WTC11 (cell line): Measurements from ENCODE around the gene KCND1. TPM values are rescaled to one million over a fixed set of nuclear protein-coding genes. Genes with fewer than 3 reads are reported as not detected.

Experiments used
- ATAC-seq: fragments of 200-7000 bp; cut with Tn5 transposase; 2 replicates; pipeline ENCODE4 v1.10.0; 2021; ENCODE audit warnings: mild to moderate bottlenecking, moderate library complexity
- CTCF ChIA-PET: fragments of 300-600 bp; sonication (Branson Sonifier 250); formaldehyde crosslinking; loops from one replicate; lab custom pipeline; 2021; ENCODE audit warnings: antibody characterized with exemption; lab: Charles Lee
- POLR2A ChIA-PET: fragments of 350-600 bp; sonication (Branson Sonifier 250); formaldehyde crosslinking; loops from one replicate; lab custom pipeline; 2021; ENCODE audit warnings: antibody characterized with exemption; lab: Charles Lee
- DNase-seq: peaks from one replicate; pipeline ENCODE4 v3.0.0; 2021; ENCODE audit warnings: low spot score
- H3K27ac Mint-ChIP-seq: 2 replicates; pipeline ENCODE4 v1.8.0; 2021; ENCODE audit warnings: mixed read lengths
- H3K27me3 Mint-ChIP-seq: 2 replicates; pipeline ENCODE4 v1.8.0; 2021; ENCODE audit warnings: low read depth, mild to moderate bottlenecking, moderate library complexity, mixed read lengths
- H3K36me3 Mint-ChIP-seq: 2 replicates; pipeline ENCODE4 v1.8.0; 2021; ENCODE audit warnings: mixed read lengths
- H3K4me1 Mint-ChIP-seq: 2 replicates; pipeline ENCODE4 v1.8.0; 2022; ENCODE audit warnings: mixed read lengths
- H3K4me3 Mint-ChIP-seq: 2 replicates; pipeline ENCODE4 v1.8.0; 2021; ENCODE audit warnings: mild to moderate bottlenecking, moderate library complexity, mixed read lengths
- H3K9me3 Mint-ChIP-seq: 2 replicates; pipeline ENCODE4 v1.8.0; 2021; ENCODE audit warnings: mixed read lengths
- AR ChIP-seq: fragments of 250-450 bp; sonication (Bioruptor Pico); IDR thresholded peaks from 2 replicates; pipeline ENCODE4 v1.9.0; 2021; ENCODE audit warnings: mild to moderate bottlenecking
- ARID4B ChIP-seq: sonication (generic); formaldehyde crosslinking; IDR thresholded peaks from 2 replicates; pipeline ENCODE4 v1.8.0; 2023; ENCODE audit warnings: missing genetic modification reagents, mild to moderate bottlenecking, borderline replicate concordance
- CBFB ChIP-seq: sonication (generic); formaldehyde crosslinking; IDR thresholded peaks from 2 replicates; pipeline ENCODE4 v1.8.1; 2022; ENCODE audit warnings: mild to moderate bottlenecking, low read depth, missing genetic modification reagents
- E2F1 ChIP-seq: sonication (generic); formaldehyde crosslinking; IDR thresholded peaks from 2 replicates; pipeline ENCODE4 v1.8.0; 2022; ENCODE audit warnings: mild to moderate bottlenecking, missing genetic modification reagents
- E2F4 ChIP-seq: sonication (generic); formaldehyde crosslinking; IDR thresholded peaks from 2 replicates; pipeline ENCODE4 v1.8.1; 2022; ENCODE audit warnings: low read depth, mild to moderate bottlenecking, moderate library complexity, missing genetic modification reagents, borderline replicate concordance
- FOXK1 ChIP-seq: sonication (generic); formaldehyde crosslinking; IDR thresholded peaks from 2 replicates; pipeline ENCODE4 v1.8.0; 2022; ENCODE audit warnings: mild to moderate bottlenecking, moderate library complexity, missing genetic modification reagents
- JUN ChIP-seq: sonication (generic); formaldehyde crosslinking; IDR thresholded peaks from 2 replicates; pipeline ENCODE4 v1.8.0; 2023; ENCODE audit warnings: mild to moderate bottlenecking, missing genetic modification reagents
- MAX ChIP-seq: sonication (generic); formaldehyde crosslinking; IDR thresholded peaks from 2 replicates; pipeline ENCODE4 v1.8.0; 2022; ENCODE audit warnings: mild to moderate bottlenecking, missing genetic modification reagents
- MXD4 ChIP-seq: fragments of 250-450 bp; sonication (Bioruptor Pico); IDR thresholded peaks from 2 replicates; pipeline ENCODE4 v1.8.0; 2021; ENCODE audit warnings: mild to moderate bottlenecking, moderate library complexity, borderline replicate concordance
- NR3C1 ChIP-seq: sonication (generic); formaldehyde crosslinking; conservative IDR thresholded peaks from 2 replicates; pipeline ENCODE4 v1.8.1; 2023; ENCODE audit warnings: low read depth, mild to moderate bottlenecking, missing genetic modification reagents
- SOX15 ChIP-seq: fragments of 250-450 bp; sonication (Bioruptor Pico); IDR thresholded peaks from 2 replicates; pipeline ENCODE4 v1.9.0; 2021; ENCODE audit warnings: mild to moderate bottlenecking
- ZNF219 ChIP-seq: sonication (generic); formaldehyde crosslinking; IDR thresholded peaks from 2 replicates; pipeline ENCODE4 v1.8.0; 2023; ENCODE audit warnings: missing genetic modification reagents, mild to moderate bottlenecking, borderline replicate concordance
- ZNF263 ChIP-seq: sonication (generic); formaldehyde crosslinking; IDR thresholded peaks from 2 replicates; pipeline ENCODE4 v1.8.1; 2022; ENCODE audit warnings: low read depth, mild to moderate bottlenecking, moderate library complexity, missing genetic modification reagents
- ZNF281 ChIP-seq: sonication (generic); formaldehyde crosslinking; IDR thresholded peaks from 2 replicates; pipeline ENCODE4 v1.8.0; 2023; ENCODE audit warnings: mild to moderate bottlenecking, missing genetic modification reagents
- ZNF416 ChIP-seq: fragments of 250-450 bp; sonication (Bioruptor Pico); IDR thresholded peaks from 2 replicates; pipeline ENCODE4 v1.9.0; 2021; ENCODE audit warnings: mild to moderate bottlenecking, inconsistent platforms
- total RNA-seq: library from RNA; stranded (reverse); gene quantifications from 3 replicates; pipeline ENCODE4 v1.2.3, GENCODE V29; 2021

The KCND1 gene
- total RNA-seq, 1 experiment from 2014 or later: 5.4 TPM

- Mint-ChIP-seq H3K27ac (no peak overlapping the region), H3K4me1 (0 out of 2 replicates have a peak, but pooled peaks cover 4% of the 10 kb centered on the region), H3K9me3 (no peaks in the 10 kb centered on the region), H3K4me3 (no peak overlapping the region), H3K36me3 (peaks cover 2% of the 10 kb centered on the region; the same call in 1 of the 2 replicates), H3K27me3 (no peaks in the 10 kb centered on the region)
- ATAC-seq: no peak
- TF ChIP-seq ZNF263 (CRISPR knock-in tag) (no peak), E2F4 (CRISPR knock-in tag) (no peak), ARID4B (CRISPR knock-in tag) (no peak), FOXK1 (no peak), NR3C1 (no peak), ZNF416 (no peak), SOX15 (CRISPR knock-in tag) (no peak), MXD4 (CRISPR knock-in tag) (no peak), E2F1 (no peak)
- ChIA-PET CTCF (interaction anchor here (1.2 kb wide), 1 partner anchor 71 kb away, joined by 3 read pairs; no protein-coding TSS in a partner anchor), POLR2A (no interaction called here)
- DNase-seq: no peak
Measured at GRCh38 chrX:48969471-48969870, 2.2 kb downstream of the KCND1 start.

GRCh38 chrX:48968377-48968776, 3.3 kb downstream of the KCND1 start:
- H3K4me3 Mint-ChIP-seq: no peak overlapping the region
- ATAC-seq (no peak), DNase-seq (no peak)
- peaks cover 3% of the 10 kb centered on the region; the same call in 1 of the 2 replicates for H3K36me3 Mint-ChIP-seq
- ChIA-PET POLR2A (no interaction called here), CTCF (no interaction called here)
- 0 out of 2 replicates have a peak, but pooled peaks cover 4% of the 10 kb centered on the region for H3K4me1 Mint-ChIP-seq
- H3K27me3 Mint-ChIP-seq: no peaks in the 10 kb centered on the region
- no peak for TF ChIP-seq CBFB (CRISPR knock-in tag)
- TF ChIP-seq ZNF281 (CRISPR knock-in tag): no peak
- TF ChIP-seq MAX (CRISPR knock-in tag): no peak
- no peak for TF ChIP-seq ZNF219 (CRISPR knock-in tag)
- no peak for TF ChIP-seq JUN (CRISPR knock-in tag)
- TF ChIP-seq AR (CRISPR knock-in tag): no peak
- H3K27ac Mint-ChIP-seq: no peak overlapping the region
- H3K9me3 Mint-ChIP-seq: no peaks in the 10 kb centered on the region
